IMR-90 (cell line): Measurements from ENCODE around the gene TXNDC5. TPM values are rescaled to one million over a fixed set of nuclear protein-coding genes. Genes with fewer than 3 reads are reported as not detected.
A peak's percentile ranks its signal among the peaks of the same experiment; 100 is the strongest.

Experiments used
- ATAC-seq: fragments of 200-7000 bp; cut with Tn5 transposase; 2 replicates; pipeline ENCODE4 v1.9.1; 2020; ENCODE audit warnings: low read depth, mild to moderate bottlenecking, moderate library complexity
- BruUV-seq: library from RNA; stranded (reverse); fragments of 400-500 nt; replicated peaks from 2 replicates; lab custom pipeline; 2021; lab: Mats Ljungman, UMichigan
- CTCF ChIA-PET: fragments of 300-600 bp; formaldehyde crosslinking; extraction: SDS; loops from one replicate; lab custom pipeline; 2021; ENCODE audit warnings: antibody characterized with exemption; lab: Yijun Ruan, JAX
- POLR2A ChIA-PET: fragments of 300-600 bp; sonication (Branson Sonifier 250); formaldehyde crosslinking; loops from one replicate; lab custom pipeline; 2022; ENCODE audit warnings: antibody characterized with exemption; ENCODE audit not compliant: unreplicated experiment; lab: Charles Lee
- DNase-seq: peaks from one replicate; pipeline ENCODE4 v3.0.0; 2013
- H2AFZ ChIP-seq: replicated peaks from 2 replicates; pipeline ENCODE3; 2013; ENCODE audit warnings: low read length, mild to moderate bottlenecking; ENCODE audit not compliant: poor library complexity
- H2AK5ac ChIP-seq: 2 replicates; pipeline ENCODE4 v1.6.1; 2013; ENCODE audit warnings: low read depth, low read length, inconsistent platforms
- H2AK9ac ChIP-seq: replicated peaks from 2 replicates; pipeline ENCODE3; 2013; ENCODE audit warnings: mild to moderate bottlenecking, low read depth, low read length, moderate library complexity; ENCODE audit not compliant: poor library complexity
- H2BK120ac ChIP-seq: 2 replicates; pipeline ENCODE4 v1.6.1; 2013; ENCODE audit warnings: low read depth, low read length, inconsistent platforms
- H2BK15ac ChIP-seq: 3 replicates; pipeline ENCODE4 v1.6.1; 2013; ENCODE audit warnings: low read depth, low read length, inconsistent platforms
- H2BK20ac ChIP-seq: 2 replicates; pipeline ENCODE4 v1.6.1; 2013; ENCODE audit warnings: low read depth, mild to moderate bottlenecking, inconsistent platforms, low read length, moderate library complexity
- H2BK5ac ChIP-seq: 2 replicates; pipeline ENCODE4 v1.6.1; 2013; ENCODE audit warnings: mild to moderate bottlenecking, low read depth, low read length, inconsistent platforms; ENCODE audit not compliant: poor library complexity, severe bottlenecking
- H3K14ac ChIP-seq: replicated peaks from 2 replicates; pipeline ENCODE4 v1.6.1; 2013; ENCODE audit warnings: low read depth, low read length, inconsistent platforms
- H3K18ac ChIP-seq: 2 replicates; pipeline ENCODE4 v1.6.1; 2013; ENCODE audit warnings: low read depth, low read length, control low read depth
- H3K23ac ChIP-seq: 2 replicates; pipeline ENCODE4 v1.6.1; 2013; ENCODE audit warnings: low read depth, low read length, inconsistent platforms
- H3K27ac ChIP-seq: 2 replicates; pipeline ENCODE4 v1.5.1; 2013; ENCODE audit warnings: mild to moderate bottlenecking, control low read depth, low read length; ENCODE audit not compliant: insufficient read depth
- H3K27me3 ChIP-seq: 2 replicates; pipeline ENCODE4 v1.6.1; 2013; ENCODE audit warnings: low read length; ENCODE audit not compliant: control insufficient read depth, insufficient read depth
- H3K36me3 ChIP-seq: 2 replicates; pipeline ENCODE4 v1.6.1; 2013; ENCODE audit warnings: low read length, mixed read lengths; ENCODE audit not compliant: control insufficient read depth, insufficient read depth
- H3K4ac ChIP-seq: 2 replicates; pipeline ENCODE4 v1.6.1; 2013; ENCODE audit warnings: low read depth, low read length, inconsistent platforms
- H3K4me1 ChIP-seq: 2 replicates; pipeline ENCODE4 v1.6.1; 2013; ENCODE audit warnings: low read length, mixed read lengths; ENCODE audit not compliant: control insufficient read depth, insufficient read depth
- H3K4me2 ChIP-seq: 2 replicates; pipeline ENCODE4 v1.6.1; 2013; ENCODE audit warnings: low read depth, mild to moderate bottlenecking, control low read depth, low read length, moderate library complexity
- H3K4me3 ChIP-seq: 2 replicates; pipeline ENCODE4 v1.5.1; 2013; ENCODE audit warnings: low read depth, mild to moderate bottlenecking, control low read depth, low read length, moderate library complexity; ENCODE audit not compliant: insufficient read depth
- H3K56ac ChIP-seq: 2 replicates; pipeline ENCODE4 v1.6.1; 2013; ENCODE audit warnings: low read length, inconsistent platforms; ENCODE audit not compliant: insufficient read depth; ENCODE audit errors: extremely low read depth
- H3K79me1 ChIP-seq, 2 experiments: 2 replicates each; pipeline ENCODE4 v1.6.1; 2013; ENCODE audit warnings: low read length in 2 of 2, inconsistent platforms in 1 of 2, low read depth in 1 of 2
- H3K9ac ChIP-seq: 2 replicates; pipeline ENCODE4 v1.6.1; 2013; ENCODE audit warnings: low read depth, low read length, control low read depth
- H3K9me1 ChIP-seq: 2 replicates; pipeline ENCODE4 v1.6.1; 2013; ENCODE audit warnings: low read length, inconsistent platforms; ENCODE audit not compliant: insufficient read depth
- H3K9me3 ChIP-seq: 2 replicates; pipeline ENCODE4 v1.6.1; 2013; ENCODE audit warnings: low read length; ENCODE audit not compliant: control insufficient read depth, insufficient read depth
- H4K20me1 ChIP-seq: 2 replicates; pipeline ENCODE4 v1.6.1; 2013; ENCODE audit warnings: low read length, inconsistent platforms; ENCODE audit not compliant: insufficient read depth
- H4K5ac ChIP-seq: 2 replicates; pipeline ENCODE4 v1.6.1; 2013; ENCODE audit warnings: mild to moderate bottlenecking, low read depth, low read length, control low read depth
- H4K8ac ChIP-seq, 2 experiments: 2 replicates each; pipeline ENCODE4 v1.6.1; 2013; ENCODE audit warnings: low read depth in 2 of 2, low read length in 2 of 2, control low read depth in 1 of 2, inconsistent platforms in 1 of 2
- H4K91ac ChIP-seq: 2 replicates; pipeline ENCODE4 v1.6.1; 2013; ENCODE audit warnings: low read depth, low read length, inconsistent platforms; ENCODE audit not compliant: insufficient read depth
- BHLHE40 ChIP-seq: fragments of 150-350 bp; IDR thresholded peaks from 2 replicates; pipeline ENCODE4 v1.6.1; 2016; ENCODE audit warnings: mild to moderate bottlenecking, low read depth, low read length
- CEBPB ChIP-seq: IDR thresholded peaks from 2 replicates; pipeline ENCODE4 v1.6.1; 2012; ENCODE audit warnings: low read depth, low read length, improper control_type of control experiment
- CHD1 ChIP-seq: IDR thresholded peaks from 2 replicates; pipeline ENCODE4 v1.6.1; 2012; ENCODE audit warnings: low read depth, low read length, improper control_type of control experiment
- CTCF ChIP-seq: conservative IDR thresholded peaks from 2 replicates; pipeline ENCODE4 v1.5.1; 2012; ENCODE audit warnings: mild to moderate bottlenecking, low read depth, low read length, improper control_type of control experiment
- ELK1 ChIP-seq: fragments of 150-350 bp; IDR thresholded peaks from 2 replicates; pipeline ENCODE4 v1.6.1; 2016; ENCODE audit warnings: low read depth, mild to moderate bottlenecking, low read length, moderate library complexity, borderline replicate concordance
- FOS ChIP-seq: fragments of 150-350 bp; IDR thresholded peaks from 2 replicates; pipeline ENCODE4 v1.6.1; 2016; ENCODE audit warnings: low read depth, low read length
- MAZ ChIP-seq: IDR thresholded peaks from 2 replicates; pipeline ENCODE4 v1.6.1; 2012; ENCODE audit warnings: low read depth, mild to moderate bottlenecking, low read length, improper control_type of control experiment, moderate library complexity, borderline replicate concordance
- NFE2L2 ChIP-seq: fragments of 150-350 bp; IDR thresholded peaks from 2 replicates; pipeline ENCODE4 v1.6.1; 2016; ENCODE audit warnings: low read depth, mild to moderate bottlenecking, low read length
- POLR2A ChIP-seq: IDR thresholded peaks from 2 replicates; pipeline ENCODE4 v1.6.1; 2012; ENCODE audit warnings: mild to moderate bottlenecking, low read depth, low read length
- RAD21 ChIP-seq: IDR thresholded peaks from 2 replicates; pipeline ENCODE4 v1.6.1; 2012; ENCODE audit warnings: low read length, improper control_type of control experiment
- RCOR1 ChIP-seq: IDR thresholded peaks from 2 replicates; pipeline ENCODE4 v1.6.1; 2012; ENCODE audit warnings: mild to moderate bottlenecking, low read length, improper control_type of control experiment; ENCODE audit not compliant: insufficient replicate concordance
- RFX5 ChIP-seq: IDR thresholded peaks from 2 replicates; pipeline ENCODE4 v1.8.0; 2012; ENCODE audit warnings: low read depth, mild to moderate bottlenecking, low read length, moderate library complexity
- SMC3 ChIP-seq: fragments of 150-350 bp; IDR thresholded peaks from 2 replicates; pipeline ENCODE4 v1.6.1; 2016; ENCODE audit warnings: low read depth, mild to moderate bottlenecking, antibody characterized with exemption, low read length, moderate library complexity
- USF2 ChIP-seq: fragments of 150-350 bp; IDR thresholded peaks from 2 replicates; pipeline ENCODE4 v1.6.1; 2017; ENCODE audit warnings: mild to moderate bottlenecking, antibody characterized with exemption, low read length, low read depth
- WGBS, 2 experiments: methylation state at CpG; one replicate each; pipeline versions ENCODE4 v1.1.5 to v1.1.7; 2013; ENCODE audit warnings: missing lambda C conversion rate in 2 of 2; ENCODE audit not compliant: insufficient read length in 1 of 2; ENCODE audit errors: extremely low coverage in 2 of 2; 5-methylcytosine and 5-hydroxymethylcytosine counted together
- dilution Hi-C: fragments of 300-500 bp; cut with HindIII; formaldehyde crosslinking; loops from one replicate; pipeline ENCODE4 v1.14.3; 2018; ENCODE audit warnings: low sequenced_read_pairs; ENCODE audit not compliant: unreplicated experiment
- in situ Hi-C: fragments of 300-500 bp; cut with MboI; formaldehyde crosslinking; loops from 3 replicates; pipeline ENCODE4 v1.14.3; 2019; ENCODE audit warnings: low sequenced_read_pairs, inconsistent platforms, mixed read lengths
- intact Hi-C: fragments of 100-400 bp; cut with micrococcal nuclease; formaldehyde crosslinking; loops from 2 replicates; pipeline ENCODE4 v1.10.0; 2022
- polyA plus RNA-seq, 3 experiments: library from polyadenylated mRNA; depleted of rRNA; stranded (reverse); fragments of >200 nt; gene quantifications; 2 replicates each; pipeline ENCODE4 v1.2.3, GENCODE V29; 2012; ENCODE audit warnings: low replicate concordance in 1 of 3
- total RNA-seq: library from RNA; depleted of rRNA; stranded (reverse); fragments of >200 nt; gene quantifications from 2 replicates; pipeline ENCODE4 v1.2.3, GENCODE V29; 2012

TXNDC5 gene
- total and polyA plus RNA-seq, 2 of the 4 experiments (the other 2 are of a cell fraction): 274 to 439 TPM

DNA sequence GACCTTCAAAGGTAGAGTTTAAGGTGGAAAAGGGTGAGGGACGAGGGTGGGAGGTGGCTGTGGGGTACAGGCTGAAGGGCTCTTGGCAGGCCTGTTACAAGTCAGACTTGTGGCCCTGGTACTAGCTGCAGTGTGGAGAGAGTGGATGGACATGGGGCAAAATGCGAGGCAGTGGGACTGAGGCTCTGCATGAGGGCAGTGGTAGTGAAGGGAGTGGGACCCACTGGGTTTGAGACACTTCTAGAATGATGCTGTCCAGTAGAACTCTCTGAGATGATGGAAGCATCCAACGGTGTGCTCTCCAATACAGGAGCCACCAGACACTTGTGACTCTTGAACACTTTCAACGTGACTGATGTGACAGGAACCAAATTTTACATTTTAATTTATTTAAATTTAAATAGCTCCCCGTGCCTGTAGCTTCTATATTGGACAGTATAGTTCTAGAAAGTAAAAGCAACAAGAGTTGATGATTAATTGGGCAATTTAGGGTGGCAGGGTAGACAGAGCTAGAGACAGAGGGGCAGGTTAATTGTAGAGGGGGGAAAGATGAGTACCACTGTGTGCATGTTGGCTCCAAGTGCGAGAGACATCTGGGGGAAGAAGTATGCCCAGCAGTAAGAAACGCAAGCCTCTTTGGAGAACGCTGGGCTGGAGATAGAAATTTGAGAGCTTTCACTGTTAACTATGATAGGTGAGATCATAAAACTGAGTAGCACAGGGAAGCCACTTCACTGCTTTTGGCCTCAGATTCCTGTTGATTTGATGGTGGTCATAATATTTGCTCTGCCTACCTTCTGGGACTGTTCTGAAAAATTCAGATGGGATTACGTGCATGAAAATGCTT, 77.5 kb downstream of the TXNDC5 start:
- H3K9ac ChIP-seq: no peak overlapping the region
- peak overlapping the region; percentile 30; the same call in 1 of the 2 replicates for H3K18ac ChIP-seq
- no peak overlapping the region for H2AK9ac ChIP-seq
- H2BK20ac ChIP-seq: no peak overlapping the region
- no peak; the same call in 1 of the 2 replicates for ATAC-seq
- H3K9me1 ChIP-seq: no peaks in the 10 kb centered on the region
- no peak overlapping the region for H3K23ac ChIP-seq
- ChIA-PET CTCF (interaction anchor here (1.8 kb wide), 1 partner anchor 110 kb away, joined by 5 read pairs; no protein-coding TSS in a partner anchor), POLR2A (interaction anchor here (0.6 kb wide), 1 partner anchor 115 kb away, joined by 3 read pairs; no protein-coding TSS in a partner anchor)
- H3K14ac ChIP-seq: no peak overlapping the region
- intact Hi-C loops: no loop called here
- H4K20me1 ChIP-seq: no peaks in the 10 kb centered on the region
- H3K4me1 ChIP-seq: peaks cover 7% of the 10 kb centered on the region; the same call in 1 of the 2 replicates
- H3K4ac ChIP-seq: no peak overlapping the region
- no peak overlapping the region; the same call in 1 of the 2 replicates for H4K91ac ChIP-seq
- H3K9me3 ChIP-seq: no peaks in the 10 kb centered on the region
- H2AFZ ChIP-seq: no peak overlapping the region
- BruUV-seq: no TSS peak
- dilution Hi-C loops: no loop called here
- no peak overlapping the region for H2BK5ac ChIP-seq
- no peak overlapping the region for H3K4me3 ChIP-seq
- no peak overlapping the region for H2BK15ac ChIP-seq
- WGBS, 2 experiments: 43% methylated on average over 4 of the region's 9 CpGs; no CpG with 5 or more reads in 1 of the 2 experiments
- DNase-seq: no peak
- H3K27ac ChIP-seq: peak overlapping the region; percentile 76; the same call in 1 of the 2 replicates
- H3K27me3 ChIP-seq: 0 out of 2 replicates have a peak, but pooled peaks cover 2% of the 10 kb centered on the region
- no peaks in the 10 kb centered on the region for H3K36me3 ChIP-seq
- H4K8ac ChIP-seq: no peak overlapping the region
- peak overlapping the region; percentile 41; the same call in 1 of the 2 replicates for H3K4me2 ChIP-seq
- H3K79me1 ChIP-seq: no peaks in the 10 kb centered on the region
- no peak overlapping the region for H2BK120ac ChIP-seq
- peak overlapping the region; percentile 6; the same call in 1 of the 2 replicates for H4K5ac ChIP-seq
- no peak overlapping the region for H3K56ac ChIP-seq
- in situ Hi-C loops: no loop called here
- peak overlapping the region; percentile 27; the same call in 1 of the 2 replicates for H2AK5ac ChIP-seq
- TF ChIP-seq MAZ (no peak), NFE2L2 (no peak), CEBPB (no peak), POLR2A (no peak), CTCF (no peak), RFX5 (no peak), USF2 (no peak), FOS (no peak), RAD21 (no peak), CHD1 (no peak), BHLHE40 (no peak), RCOR1 (no peak), ELK1 (no peak), SMC3 (no peak)
